Measurements from ENCODE around the gene CLASRP.

CLASRP gene

GRCh38 chr19:45021971-45022370 is 16.9 kb upstream of the CLASRP start:
- no peak for DNase-seq

DNA sequence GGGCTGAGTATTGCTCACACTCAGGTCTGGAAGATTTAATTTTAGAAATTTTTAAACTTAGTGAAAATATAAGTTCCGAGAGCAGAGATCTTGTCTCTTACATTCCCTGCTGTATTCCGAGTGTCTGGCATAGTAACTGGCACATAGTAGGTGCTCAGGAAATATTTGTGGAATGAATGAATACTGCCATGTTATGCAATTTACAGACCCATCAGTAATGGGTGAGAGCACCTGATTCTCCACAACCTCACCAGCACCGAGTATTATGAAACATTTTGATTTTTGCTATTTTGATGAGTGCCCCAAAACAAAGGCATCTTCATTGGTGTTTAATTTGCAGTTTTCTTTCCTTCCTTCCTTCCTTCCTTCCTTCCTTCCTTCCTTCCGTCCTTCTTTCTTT is 15.8 kb upstream of the CLASRP start:
- DNase-seq, result no peak

- DNase-seq, result no peak
These were observed 13.6 kb upstream of the CLASRP start for GRCh38 chr19:45025264-45025663.

- DNase-seq, result no peak
These were observed 11.5 kb upstream of the CLASRP start for GRCh38 chr19:45027371-45027770.

- no peak for DNase-seq
These were observed 8.0 kb upstream of the CLASRP start for GRCh38 chr19:45030825-45031224.

- DNase-seq, result no peak
These were observed 6.4 kb upstream of the CLASRP start for GRCh38 chr19:45032421-45032820.

DNA sequence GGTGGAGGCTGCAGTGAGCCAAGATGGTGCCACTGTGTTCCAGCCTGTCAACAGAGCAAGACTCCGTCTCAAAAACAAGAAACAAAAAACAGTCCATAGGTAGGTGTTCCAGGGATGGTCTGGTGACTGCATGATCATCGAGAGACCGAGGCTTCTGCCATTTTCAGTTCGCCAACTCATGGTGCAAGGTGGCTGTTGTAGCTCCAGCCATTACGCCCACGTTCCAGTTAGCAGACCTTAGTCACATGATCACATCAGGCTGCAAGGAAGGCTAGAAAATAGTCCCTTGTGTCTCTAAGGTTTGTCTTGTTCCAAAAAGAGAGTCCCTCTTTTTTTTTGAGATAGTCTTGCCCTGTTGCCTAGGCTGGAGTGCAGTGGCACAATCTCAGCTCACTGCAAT is 3.1 kb upstream of the CLASRP start:
- DNase-seq, result no peak

DNA sequence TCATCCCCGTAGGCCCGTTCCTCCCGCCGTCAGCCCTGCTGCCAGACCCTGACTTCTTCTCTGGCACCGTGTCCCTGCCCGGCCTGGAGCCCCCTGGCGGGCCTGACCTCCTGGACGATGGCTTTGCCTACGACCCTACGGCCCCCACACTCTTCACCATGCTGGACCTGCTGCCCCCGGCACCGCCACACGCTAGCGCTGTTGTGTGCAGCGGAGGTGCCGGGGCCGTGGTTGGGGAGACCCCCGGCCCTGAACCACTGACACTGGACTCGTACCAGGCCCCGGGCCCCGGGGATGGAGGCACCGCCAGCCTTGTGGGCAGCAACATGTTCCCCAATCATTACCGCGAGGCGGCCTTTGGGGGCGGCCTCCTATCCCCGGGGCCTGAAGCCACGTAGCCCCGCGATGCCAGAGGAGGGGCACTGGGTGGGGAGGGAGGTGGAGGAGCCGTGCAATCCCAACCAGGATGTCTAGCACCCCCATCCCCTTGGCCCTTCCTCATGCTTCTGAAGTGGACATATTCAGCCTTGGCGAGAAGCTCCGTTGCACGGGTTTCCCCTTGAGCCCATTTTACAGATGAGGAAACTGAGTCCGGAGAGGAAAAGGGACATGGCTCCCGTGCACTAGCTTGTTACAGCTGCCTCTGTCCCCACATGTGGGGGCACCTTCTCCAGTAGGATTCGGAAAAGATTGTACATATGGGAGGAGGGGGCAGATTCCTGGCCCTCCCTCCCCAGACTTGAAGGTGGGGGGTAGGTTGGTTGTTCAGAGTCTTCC is 1.3 kb upstream of the CLASRP start:
- no peak for DNase-seq

DNA sequence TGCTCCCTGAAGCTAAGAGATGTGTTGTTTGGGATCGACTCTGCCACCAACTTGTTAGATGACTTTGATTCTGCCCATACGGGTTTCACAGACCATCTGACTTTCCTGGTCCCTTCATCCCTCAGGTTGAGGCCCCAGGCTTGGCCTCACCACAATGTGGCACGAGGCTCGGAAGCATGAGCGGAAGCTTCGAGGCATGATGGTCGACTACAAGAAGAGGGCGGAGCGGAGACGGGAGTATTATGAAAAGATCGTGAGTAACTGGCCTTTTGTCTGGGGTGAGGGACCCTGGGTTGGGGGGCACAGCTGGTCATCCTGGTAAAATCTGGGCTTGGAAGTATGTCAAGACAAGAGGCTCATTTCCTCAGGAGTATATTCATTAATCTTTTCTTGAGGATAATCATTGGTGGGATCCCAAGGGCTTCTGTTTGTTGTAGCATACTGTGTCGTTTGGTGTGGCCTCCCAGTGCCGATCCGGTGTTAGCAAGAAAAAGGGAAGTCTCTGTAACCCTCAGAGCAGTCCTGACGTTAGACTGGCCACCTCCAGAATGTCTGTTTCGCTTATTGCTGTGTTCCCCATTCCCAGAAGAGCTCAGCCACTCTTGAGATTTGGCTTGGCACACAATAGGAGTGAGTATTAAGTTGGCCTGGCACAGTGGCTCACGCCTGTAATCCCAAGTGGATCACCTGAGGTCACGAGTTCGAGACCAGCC is 1.4 kb downstream of the CLASRP start:
- DNase-seq, result no peak

DNA sequence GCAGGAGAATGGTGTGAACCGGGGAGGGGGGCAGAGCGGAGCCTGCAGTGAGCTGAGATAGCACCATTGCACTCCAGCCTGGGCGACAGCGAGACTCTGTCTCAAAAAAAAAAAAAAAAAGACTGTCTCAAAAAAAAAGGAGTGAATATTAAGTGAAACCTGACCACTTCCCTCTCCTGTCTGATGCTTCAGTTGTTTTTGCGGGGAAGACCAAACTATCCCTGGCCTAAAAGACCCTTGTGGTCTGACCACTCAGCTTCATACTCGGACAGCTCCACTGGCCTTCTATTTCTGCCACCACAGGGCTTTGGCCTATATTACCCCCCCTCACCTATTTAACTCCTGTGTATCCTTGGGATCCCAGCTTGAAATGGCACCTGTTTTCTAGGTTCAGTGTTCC is 2.3 kb downstream of the CLASRP start:
- no peak for DNase-seq

DNA sequence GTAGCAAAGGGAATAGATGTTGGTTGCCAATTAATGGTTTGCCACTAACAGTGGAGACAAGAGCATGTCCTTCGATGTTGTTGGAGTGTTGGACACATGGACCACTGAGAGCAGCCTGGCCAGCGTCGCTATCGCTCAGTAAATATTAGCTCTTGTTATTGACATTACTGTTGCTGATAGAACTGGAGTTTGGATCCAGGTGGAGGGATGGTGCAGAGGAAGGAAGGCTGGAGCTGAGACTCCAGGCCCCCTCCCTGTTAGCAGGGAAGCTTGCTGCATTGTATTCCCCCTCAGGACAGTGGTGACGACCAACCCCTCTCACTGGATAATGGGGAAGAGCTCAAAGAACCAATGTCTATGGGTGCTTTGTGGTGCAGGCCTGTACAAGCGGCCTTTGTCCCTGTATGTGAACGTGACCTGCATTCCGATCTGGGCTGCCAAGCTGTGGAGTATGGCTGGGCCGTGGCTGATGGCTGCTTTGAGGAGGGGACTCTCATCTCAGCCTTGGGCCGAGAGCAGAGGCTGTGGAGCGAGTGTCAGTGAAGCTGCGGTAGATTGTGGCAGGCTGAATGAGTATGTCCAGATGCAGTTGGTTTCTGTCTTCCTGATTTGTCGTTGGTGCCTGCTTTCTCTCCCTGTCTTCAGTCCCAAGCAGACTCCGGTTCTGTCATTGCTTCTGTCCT is 7.0 kb downstream of the CLASRP start:
- no peak for DNase-seq

DNA sequence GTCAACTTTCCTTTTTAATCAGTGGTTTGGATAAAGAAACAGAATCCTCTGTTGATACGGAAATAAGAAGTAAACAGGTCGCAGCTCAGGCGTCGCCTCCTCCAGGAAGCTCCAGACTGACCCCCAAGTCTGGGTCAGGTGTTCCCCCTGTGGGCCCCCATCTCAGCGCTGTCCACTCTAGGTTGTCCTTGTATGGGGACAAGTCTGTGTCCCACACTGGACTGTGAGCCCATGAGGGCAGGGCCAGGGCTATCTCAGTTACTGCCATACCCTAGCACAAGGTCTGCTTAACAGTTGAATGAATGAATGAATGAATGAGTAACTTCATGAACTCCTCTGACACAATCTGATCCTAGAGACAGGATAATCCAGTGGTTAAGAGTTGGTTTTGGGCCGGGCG is 7.5 kb downstream of the CLASRP start:
- DNase-seq, result no peak

DNA sequence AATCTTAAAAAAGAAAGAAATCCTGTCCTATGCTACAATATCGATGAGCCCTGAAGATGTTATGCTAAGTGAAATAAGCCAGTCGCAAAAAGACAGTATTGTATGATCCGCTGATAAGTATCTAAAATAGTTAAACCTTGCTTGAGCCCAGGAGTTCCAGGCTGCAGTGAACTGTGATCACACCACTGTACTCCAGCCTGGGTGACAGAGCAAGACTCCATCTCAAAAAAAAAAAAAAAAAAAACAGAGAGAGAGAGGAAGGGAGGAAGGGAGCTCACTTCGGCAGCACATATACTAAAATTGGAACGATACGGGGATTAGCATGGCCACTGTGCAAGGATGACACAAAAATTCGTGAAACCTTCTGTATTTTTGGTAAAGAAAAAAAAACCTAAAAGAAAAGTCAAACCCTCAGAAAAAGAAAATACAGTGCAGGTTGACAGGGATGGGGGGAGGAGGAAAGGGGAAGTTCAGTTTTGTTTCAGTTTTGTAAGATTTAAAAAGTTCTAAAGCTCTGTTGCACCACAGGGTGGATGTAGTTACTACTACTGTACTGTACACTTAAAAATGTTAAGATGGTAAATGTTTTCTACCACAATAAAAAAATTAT is 8.4 kb downstream of the CLASRP start:
- no peak for DNase-seq

- no peak for DNase-seq
These were observed 10.4 kb downstream of the CLASRP start for GRCh38 chr19:45049073-45049736.

GRCh38 chr19:45050036-45050435 is 11.2 kb downstream of the CLASRP start:
- no peak for DNase-seq

DNA sequence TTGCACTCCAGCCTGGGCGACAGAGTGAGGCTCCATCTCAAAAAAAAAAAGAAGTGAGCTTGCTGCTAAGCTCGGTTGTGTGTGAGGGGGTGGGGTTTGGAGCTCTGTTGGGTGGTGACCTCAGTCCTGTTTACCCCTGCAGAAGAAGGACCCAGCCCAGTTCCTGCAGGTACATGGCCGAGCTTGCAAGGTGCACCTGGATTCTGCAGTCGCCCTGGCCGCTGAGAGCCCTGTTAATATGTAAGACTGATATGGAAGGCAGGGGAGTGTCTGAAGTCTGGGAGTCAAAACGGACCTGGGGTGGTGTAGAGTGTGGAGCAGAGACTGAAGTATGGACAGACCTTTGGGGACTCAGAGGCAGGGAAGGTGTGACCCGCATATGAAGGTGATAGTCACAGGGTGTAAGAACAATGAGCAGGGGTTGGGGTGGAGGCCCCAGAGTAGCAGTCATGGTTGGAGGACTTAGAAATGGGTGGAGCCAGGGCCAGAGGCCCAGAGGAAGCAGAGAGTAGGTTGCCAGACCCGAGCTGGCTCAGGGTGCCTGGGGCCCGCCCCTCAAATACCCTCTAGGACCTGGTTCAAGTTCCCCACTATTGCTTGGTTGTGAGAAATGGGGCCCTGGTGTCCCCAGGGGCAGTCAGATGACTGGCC is 13.2 kb downstream of the CLASRP start:
- no peak for DNase-seq

GRCh38 chr19:45056831-45057230 is 18.0 kb downstream of the CLASRP start:
- no peak for DNase-seq

DNA sequence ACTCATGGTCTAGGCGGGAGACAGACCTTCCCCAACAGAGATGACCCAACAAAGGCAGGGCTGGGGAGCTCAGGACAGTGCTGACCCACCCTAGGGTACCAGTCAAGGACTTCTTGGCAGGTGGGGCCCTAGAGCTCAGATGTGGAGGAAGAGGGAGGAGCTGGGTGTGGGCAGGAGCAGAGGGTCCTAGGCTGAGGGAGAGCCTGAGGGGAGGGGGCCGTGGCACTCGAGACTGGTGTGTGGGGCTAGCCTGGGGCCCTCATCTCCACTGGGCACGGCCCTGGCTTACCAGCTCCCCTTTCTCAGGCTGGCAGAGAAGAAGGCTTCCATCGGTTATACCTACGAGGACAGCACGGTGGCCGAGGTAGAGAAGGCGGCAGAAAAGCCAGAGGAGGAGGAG is 18.6 kb downstream of the CLASRP start:
- no peak for DNase-seq

- DNase-seq, result no peak
These were observed 19.8 kb downstream of the CLASRP start for GRCh38 chr19:45058622-45059159.

DNA sequence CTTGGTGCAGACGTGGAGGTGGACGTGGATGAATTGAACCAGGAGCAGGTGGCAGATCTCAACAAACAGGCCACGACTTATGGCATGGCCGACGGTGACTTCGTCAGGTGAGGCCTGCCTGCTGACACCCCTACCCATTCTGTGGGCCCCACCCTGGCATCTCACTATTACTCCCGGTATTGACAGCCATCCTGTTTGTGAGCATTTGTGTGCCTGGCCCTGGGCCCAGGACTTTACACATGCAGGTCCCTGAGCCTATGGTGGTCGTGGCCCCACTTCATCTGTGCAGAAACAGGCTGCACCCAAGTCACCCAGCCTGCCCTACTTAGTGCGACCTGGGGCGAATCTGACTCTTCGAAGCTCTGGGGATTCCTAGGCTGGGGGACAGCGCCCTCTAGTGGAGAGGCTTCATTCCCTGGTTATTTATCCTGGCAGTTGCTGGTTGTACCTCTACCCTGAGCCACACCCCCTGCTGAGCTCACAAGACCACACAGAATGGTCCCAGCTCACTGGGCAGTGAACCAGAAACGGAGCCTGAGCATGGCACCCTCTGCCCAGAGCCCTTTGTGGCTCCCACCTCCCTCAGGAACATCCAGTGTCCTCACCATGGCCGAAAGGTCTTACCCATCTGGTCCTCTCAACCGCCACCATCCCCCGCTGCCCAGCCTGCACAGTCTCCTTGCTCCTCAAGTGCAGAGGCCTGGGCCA is 20.6 kb downstream of the CLASRP start:
- DNase-seq, result peak; percentile 67

- no peak for DNase-seq
These were observed 23.1 kb downstream of the CLASRP start for GRCh38 chr19:45061965-45062364.
